NCI-H524 (cell line): ENCODE measurements around the gene GIMAP1.

Experiments used
- DNase-seq, 2 experiments: peaks; one replicate each; lab custom pipeline; 2025; lab: John Stamatoyannopoulos, UW

The GIMAP1 gene

GRCh38 chr7:150722431-150722931 lies 6.1 kb downstream of the GIMAP1 start:
- DNase-seq, result no peak

GRCh38 chr7:150723467-150723866 lies 7.1 kb downstream of the GIMAP1 start:
- DNase-seq, result no peak

GRCh38 chr7:150727381-150727780 lies 11.0 kb downstream of the GIMAP1 start:
- no peak for DNase-seq

GRCh38 chr7:150728011-150728410 lies 11.6 kb downstream of the GIMAP1 start:
- no peak for DNase-seq

GRCh38 chr7:150728609-150729008 lies 12.2 kb downstream of the GIMAP1 start:
- no peak for DNase-seq

GRCh38 chr7:150731916-150732315 lies 15.5 kb downstream of the GIMAP1 start:
- DNase-seq, result no peak

- DNase-seq, result no peak
Observed at GRCh38 chr7:150732786-150733481, 16.5 kb downstream of the GIMAP1 start.

- DNase-seq, result no peak
Observed at GRCh38 chr7:150733482-150734095, 17.2 kb downstream of the GIMAP1 start.

GRCh38 chr7:150734254-150734653 lies 17.8 kb downstream of the GIMAP1 start:
- DNase-seq, result no peak

- DNase-seq, result no peak
Observed at GRCh38 chr7:150735596-150736358, 19.4 kb downstream of the GIMAP1 start.

GRCh38 chr7:150736864-150737263 lies 20.5 kb downstream of the GIMAP1 start:
- no peak for DNase-seq

GRCh38 chr7:150737265-150738055 lies 21.0 kb downstream of the GIMAP1 start, which contains the start of gene GIMAP5:
GIMAP5 (plus strand) TSS chr7:150737418; CDS start chr7:150740885, 3,467 bp downstream.
- DNase-seq, result no peak

- no peak for DNase-seq
Observed at GRCh38 chr7:150738092-150738491, 21.7 kb downstream of the GIMAP1 start.

- no peak for DNase-seq
Observed at GRCh38 chr7:150738591-150739001, 22.2 kb downstream of the GIMAP1 start.

- peak in 1 of 2 experiments; percentile 4 for DNase-seq
Observed at GRCh38 chr7:150739033-150739432, 22.6 kb downstream of the GIMAP1 start.

GRCh38 chr7:150740053-150740452 lies 23.6 kb downstream of the GIMAP1 start:
- no peak for DNase-seq

- DNase-seq, result no peak
Observed at GRCh38 chr7:150742286-150742968, 26.0 kb downstream of the GIMAP1 start.

GRCh38 chr7:150744041-150744656 lies 27.7 kb downstream of the GIMAP1 start:
- DNase-seq, result no peak

- no peak for DNase-seq
Observed at GRCh38 chr7:150745086-150745485, 28.7 kb downstream of the GIMAP1 start.

GRCh38 chr7:150745876-150746275 lies 29.5 kb downstream of the GIMAP1 start:
- no peak for DNase-seq

GRCh38 chr7:150746921-150747320 lies 30.5 kb downstream of the GIMAP1 start:
- no peak for DNase-seq
